Omental fat pad (tissue), 4 donors: Measurements from ENCODE around the gene ARHGAP10. TPM values are rescaled to one million over a fixed set of nuclear protein-coding genes. Genes with fewer than 3 reads are reported as not detected.

Source experiments
- ATAC-seq: fragments of 150-250 bp; one replicate; pipeline ENCODE4 v1.9.1; 2016; ENCODE audit warnings: mild to moderate bottlenecking, moderate library complexity; ENCODE audit not compliant: low FRiP score
- DNase-seq: peaks from one replicate; pipeline ENCODE4 v3.0.0-alpha.2; 2019; ENCODE audit warnings: low spot score
- total RNA-seq, 4 donors: library from RNA; depleted of rRNA; stranded (reverse); fragments of >200 nt; gene quantifications; one replicate each; pipeline ENCODE4 v1.1.0, GENCODE V29; 2016
- TF ChIP-seq, protein P1 (sequence below), 3 donors: fragments of 450-650 bp; IDR thresholded peaks; one replicate each; pipeline ENCODE4 v1.5.1; 2016 to 2017; ENCODE audit warnings: antibody characterized with exemption in 3 of 3, mild to moderate bottlenecking in 3 of 3, moderate library complexity in 2 of 3

Gene ARHGAP10
- total RNA-seq, 4 donors from 2014 or later = 48.7 to 96.2 (median 57.0) TPM

DNA sequence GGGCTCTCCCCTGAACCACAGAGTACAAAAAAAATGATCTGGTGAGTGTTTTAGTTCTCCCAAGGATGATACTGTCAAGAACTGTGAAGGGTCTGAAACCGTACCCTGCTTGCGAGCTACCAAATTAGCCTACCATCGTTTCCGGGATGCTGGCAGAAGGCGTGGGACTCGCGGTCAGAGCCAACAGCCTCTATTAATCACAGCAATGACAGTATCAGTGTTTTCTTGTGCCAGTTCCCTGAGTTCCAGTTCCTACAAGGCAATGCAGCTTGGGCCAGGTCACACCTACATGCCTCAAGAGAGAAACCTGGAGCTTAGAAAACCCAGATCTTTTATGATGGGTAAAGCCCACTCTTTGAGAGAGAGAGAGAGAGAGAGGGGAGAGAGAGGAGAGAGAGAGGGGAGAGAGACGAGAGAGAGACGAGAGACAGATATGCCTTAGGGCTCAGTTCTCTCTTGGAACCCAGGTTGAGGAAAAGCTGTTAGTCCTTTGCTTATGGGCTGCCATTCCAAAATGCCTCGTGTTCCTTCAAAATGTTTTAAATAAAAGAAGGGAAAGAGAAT is 327.8 kb downstream of the ARHGAP10 start:
- DNase-seq = no peak
- no peak for ATAC-seq
- TF ChIP-seq, protein P1, sequence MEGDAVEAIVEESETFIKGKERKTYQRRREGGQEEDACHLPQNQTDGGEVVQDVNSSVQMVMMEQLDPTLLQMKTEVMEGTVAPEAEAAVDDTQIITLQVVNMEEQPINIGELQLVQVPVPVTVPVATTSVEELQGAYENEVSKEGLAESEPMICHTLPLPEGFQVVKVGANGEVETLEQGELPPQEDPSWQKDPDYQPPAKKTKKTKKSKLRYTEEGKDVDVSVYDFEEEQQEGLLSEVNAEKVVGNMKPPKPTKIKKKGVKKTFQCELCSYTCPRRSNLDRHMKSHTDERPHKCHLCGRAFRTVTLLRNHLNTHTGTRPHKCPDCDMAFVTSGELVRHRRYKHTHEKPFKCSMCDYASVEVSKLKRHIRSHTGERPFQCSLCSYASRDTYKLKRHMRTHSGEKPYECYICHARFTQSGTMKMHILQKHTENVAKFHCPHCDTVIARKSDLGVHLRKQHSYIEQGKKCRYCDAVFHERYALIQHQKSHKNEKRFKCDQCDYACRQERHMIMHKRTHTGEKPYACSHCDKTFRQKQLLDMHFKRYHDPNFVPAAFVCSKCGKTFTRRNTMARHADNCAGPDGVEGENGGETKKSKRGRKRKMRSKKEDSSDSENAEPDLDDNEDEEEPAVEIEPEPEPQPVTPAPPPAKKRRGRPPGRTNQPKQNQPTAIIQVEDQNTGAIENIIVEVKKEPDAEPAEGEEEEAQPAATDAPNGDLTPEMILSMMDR (IDR thresholded peaks at IDR 0.05) = no peak

DNA sequence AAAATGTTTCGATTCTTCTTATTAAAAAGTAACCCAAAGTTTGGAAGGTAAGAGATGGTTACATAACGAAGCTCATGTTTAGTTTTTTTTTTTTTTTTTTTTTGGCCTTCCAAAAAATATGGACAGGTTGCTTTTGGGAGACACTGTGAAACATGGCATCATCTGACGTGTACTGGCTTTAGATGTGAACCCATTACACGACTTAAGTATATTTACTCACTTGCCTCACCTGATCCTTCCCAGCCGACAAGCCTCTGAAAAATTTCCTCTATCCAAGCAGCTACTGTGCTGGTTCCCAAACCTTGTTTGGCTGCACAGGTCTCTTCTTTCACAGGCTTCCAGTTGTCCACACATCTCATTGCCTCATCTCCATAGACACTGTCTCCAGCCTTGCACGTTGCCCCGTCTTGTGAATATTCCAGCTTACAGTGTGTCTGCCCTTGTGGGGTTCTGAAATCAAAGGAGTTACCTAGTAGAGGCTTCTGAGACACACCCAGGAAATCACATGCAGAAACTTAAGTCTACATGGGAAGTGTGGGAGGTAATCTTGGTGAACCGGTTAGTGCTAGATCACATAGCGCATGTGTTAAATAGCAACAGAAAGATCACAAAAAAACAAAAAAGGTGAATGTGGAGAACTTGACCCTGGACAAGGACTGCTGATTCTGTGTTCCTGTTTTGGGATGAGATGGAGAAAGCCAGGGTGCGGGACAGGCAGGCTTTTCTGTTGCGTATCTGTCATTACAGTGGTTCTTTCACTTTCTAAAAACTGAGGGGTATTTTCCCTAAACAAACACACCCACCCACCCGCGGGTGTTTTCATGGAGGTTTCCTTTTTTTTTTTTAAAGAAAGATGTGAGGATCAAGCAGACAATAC is 328.6 kb downstream of the ARHGAP10 start:
- no peak for ATAC-seq
- TF ChIP-seq, protein P1 (IDR thresholded peaks at IDR 0.05) = no peak

DNA sequence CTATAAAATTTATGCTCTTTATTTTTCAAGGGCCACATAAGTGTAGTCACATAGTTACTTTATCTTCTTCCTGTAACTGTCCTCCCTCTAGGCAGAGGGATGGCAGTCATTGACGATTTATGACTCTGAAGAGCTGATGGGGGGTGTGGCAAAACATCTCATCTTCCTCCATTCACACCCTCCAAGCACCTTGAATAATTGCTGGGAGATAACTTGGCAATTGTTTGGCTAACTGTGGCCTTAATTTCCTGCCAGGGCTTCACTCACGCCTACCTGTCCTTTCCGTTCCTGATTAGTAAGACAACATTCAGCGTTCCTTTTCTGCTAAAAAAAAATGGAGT is 329.2 kb downstream of the ARHGAP10 start:
- no peak for DNase-seq
- ATAC-seq = no peak
- TF ChIP-seq, protein P1 (IDR thresholded peaks at IDR 0.05) = no peak

More for the DNA sequence above, 328.6 kb downstream of the ARHGAP10 start:
- DNase-seq = no peak

DNA sequence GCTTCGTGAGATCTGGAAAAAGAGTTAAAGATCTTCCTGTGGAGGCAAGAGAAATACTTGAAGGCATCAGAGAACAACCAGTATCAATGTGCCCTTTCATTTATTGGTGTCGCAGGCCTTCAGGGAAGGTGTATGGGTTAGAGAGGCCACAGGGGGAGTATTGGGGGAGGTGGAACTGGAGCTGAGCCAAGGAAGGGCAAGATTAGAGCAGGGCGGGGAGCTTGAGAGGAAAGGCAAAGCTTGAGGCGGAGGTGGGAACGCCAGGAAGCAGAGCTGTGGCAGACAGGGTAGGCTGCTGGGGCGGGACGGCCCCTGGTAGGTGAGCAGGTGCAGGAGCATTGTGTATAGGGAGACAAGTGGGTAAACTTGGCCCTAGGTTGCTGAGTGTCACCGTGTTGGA is 329.9 kb downstream of the ARHGAP10 start:
- ATAC-seq = no peak
- DNase-seq = no peak
- TF ChIP-seq, protein P1 (IDR thresholded peaks at IDR 0.05) = no peak

DNA sequence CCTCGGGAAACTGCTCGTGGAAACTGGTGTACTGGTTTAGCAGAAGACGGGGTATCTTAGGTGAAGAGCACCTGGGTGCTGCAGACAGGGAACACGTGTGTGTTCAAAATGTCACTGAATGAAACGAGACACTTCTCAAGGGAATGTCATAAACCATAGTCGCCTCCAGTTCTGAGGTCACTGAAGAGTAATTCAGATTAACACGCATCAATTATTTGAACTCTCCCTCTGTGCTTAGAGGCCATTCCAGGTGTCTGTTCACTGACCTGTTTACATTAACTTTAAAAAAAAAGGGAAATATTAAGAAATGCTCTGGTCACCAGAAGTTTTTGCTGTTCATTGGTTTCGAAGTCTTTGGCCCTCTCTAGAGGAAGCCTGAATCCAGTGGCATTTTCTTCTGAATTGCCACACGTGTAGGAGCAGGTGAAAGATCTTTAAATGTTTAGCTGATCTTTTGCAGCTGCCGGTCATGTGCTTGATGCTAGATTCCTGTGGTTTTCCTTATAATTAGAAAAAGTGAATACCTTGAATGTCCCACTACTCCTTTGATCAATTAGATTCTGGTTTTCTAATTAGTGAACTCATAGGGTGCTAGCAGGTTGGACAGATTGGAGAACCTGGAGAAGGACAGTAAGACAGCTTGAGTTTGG is 330.5 kb downstream of the ARHGAP10 start:
- DNase-seq (no peak), ATAC-seq (no peak)
- TF ChIP-seq, protein P1 (IDR thresholded peaks at IDR 0.05) = no peak

DNA sequence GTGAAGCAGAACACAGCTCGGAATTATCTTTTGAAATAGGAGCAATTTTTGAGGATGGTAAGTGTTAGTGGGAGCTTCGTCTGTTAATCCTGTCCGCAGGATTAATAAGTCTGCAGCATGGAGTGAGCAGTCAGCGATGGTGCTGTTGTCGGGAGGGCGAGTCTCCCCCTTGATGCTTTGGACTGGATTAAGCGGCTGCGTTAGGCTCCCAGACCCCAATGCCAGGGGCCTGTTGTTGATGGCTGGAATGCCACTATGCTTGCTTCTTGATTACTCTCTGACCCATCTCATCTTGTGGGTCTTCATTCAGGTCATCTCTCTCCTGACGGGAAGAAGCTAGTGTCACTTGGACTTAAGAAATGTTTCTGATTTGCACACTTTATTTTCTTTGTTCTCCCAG is 332.6 kb downstream of the ARHGAP10 start:
- ATAC-seq = no peak

More for the DNA sequence above, 332.6 kb downstream of the ARHGAP10 start:
- TF ChIP-seq, protein P1 (IDR thresholded peaks at IDR 0.05) = no peak
- DNase-seq = no peak
